GM12872 (cell line): ENCODE measurements around the gene HLA-DPB1.

Experiments
- TF ChIP-seq, protein P1 (sequence below): IDR thresholded peaks from 3 replicates; pipeline ENCODE4 v1.5.1; 2011; ENCODE audit warnings: low read depth, mild to moderate bottlenecking, low read length, moderate library complexity; ENCODE audit not compliant: insufficient read depth

The HLA-DPB1 gene

DNA sequence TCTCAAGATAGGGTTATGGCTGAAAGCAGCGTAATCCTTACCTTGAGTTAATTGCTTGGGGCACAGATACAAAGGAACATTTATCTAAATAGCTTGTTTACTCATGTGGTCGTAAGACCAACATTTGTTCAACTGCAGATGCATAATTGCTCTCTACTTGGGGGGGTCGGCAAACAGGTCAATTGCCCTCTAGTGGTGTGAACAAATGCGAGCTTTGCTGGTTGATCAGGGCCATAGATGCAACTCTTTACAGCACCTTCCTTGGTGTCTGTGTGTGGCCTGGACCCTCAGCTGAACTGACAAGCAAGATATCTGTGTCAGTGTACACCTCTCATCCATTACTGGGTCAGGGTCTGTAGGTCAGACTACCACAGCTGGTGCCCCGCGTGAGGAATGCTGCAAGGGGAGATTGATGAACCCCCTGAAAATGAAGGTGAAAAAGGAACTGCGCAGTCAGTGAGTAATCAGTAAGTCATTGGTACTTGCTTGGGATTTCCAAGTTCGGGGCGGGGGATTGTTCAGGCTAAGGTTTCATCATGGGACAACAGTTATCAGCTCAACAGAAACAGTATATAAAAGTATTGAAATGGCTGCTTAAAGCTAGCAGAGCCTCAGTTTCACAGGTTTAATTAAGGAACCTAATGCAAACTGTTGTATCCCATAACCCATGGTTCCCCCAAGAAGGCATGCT lies 26.3 kb upstream of the HLA-DPB1 start:
- TF ChIP-seq, protein P1, sequence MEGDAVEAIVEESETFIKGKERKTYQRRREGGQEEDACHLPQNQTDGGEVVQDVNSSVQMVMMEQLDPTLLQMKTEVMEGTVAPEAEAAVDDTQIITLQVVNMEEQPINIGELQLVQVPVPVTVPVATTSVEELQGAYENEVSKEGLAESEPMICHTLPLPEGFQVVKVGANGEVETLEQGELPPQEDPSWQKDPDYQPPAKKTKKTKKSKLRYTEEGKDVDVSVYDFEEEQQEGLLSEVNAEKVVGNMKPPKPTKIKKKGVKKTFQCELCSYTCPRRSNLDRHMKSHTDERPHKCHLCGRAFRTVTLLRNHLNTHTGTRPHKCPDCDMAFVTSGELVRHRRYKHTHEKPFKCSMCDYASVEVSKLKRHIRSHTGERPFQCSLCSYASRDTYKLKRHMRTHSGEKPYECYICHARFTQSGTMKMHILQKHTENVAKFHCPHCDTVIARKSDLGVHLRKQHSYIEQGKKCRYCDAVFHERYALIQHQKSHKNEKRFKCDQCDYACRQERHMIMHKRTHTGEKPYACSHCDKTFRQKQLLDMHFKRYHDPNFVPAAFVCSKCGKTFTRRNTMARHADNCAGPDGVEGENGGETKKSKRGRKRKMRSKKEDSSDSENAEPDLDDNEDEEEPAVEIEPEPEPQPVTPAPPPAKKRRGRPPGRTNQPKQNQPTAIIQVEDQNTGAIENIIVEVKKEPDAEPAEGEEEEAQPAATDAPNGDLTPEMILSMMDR = peak; percentile 70

DNA sequence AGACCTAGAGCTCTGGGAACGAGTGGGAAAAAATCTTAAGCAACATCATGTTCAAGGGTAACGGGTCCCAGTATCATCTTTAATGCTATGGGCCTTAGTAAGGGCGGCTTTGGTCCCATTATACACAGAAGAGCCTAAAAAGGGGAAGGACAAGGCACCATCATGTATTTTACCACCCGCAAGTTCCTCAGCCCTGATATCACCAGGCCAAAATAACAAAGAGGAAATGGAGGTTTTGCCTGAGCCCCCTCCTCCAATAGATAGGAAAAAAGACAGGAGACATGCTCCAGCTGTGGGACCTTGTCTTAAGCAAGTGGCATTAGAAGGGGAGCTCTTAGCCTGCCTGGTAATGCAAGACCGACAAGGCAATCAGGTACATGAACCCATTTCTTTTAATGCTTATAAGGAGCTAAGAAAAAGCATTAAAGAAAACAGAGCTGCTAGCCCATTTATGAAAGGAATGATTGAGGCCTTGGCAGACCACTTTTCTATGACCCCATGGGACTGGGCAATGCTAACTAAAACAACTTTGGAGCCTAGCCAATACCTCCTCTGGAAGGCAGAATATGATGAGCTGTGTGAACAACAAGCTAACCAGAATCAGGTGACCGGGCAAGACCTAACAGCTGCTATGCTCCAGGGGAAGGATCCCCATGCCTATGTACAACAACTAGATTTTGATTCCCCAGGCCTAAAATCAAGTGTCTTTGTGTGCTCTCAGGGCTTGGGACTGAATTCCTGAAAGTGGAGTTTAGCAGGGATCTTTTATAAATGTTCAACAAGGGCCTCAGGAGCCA lies 25.6 kb upstream of the HLA-DPB1 start:
- TF ChIP-seq, protein P1 = no peak

DNA sequence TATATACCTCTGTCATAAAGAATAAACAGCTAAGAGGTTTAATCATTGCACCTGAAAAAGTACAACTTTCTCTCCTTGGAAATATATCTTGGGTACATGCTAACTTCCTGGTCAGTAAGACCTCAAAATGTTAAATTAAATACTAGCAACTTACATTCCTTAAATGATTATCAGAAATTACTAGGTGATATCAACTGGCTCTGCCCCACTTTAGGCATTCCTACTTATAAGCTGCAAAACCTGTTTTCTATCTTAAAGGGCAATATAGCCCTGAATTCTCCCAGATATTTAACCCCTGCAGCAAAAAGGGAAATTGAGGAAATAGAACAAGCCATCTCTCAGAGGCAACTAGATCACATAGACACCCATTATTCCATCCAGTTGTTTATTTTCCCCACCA lies 23.2 kb upstream of the HLA-DPB1 start:
- TF ChIP-seq, protein P1 = no peak

DNA sequence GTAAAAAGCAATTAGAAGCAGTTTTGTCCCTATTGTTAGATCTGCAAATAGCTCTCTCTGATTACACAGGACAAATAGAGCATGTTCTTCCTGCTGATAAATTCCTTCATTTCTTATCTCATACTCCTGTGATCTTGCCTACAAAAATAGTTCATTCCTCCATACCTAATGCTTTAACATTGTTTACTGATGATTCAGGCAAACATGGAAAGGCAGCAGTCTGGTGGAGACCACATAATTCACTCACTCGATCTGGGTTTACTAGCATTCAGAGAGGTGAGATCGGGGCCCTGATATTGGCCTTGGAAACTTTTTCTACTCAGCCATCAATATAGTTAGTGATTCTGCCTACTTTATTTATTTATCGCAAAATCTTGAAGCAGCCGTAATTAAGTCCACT lies 22.6 kb upstream of the HLA-DPB1 start:
- TF ChIP-seq, protein P1 = no peak

GRCh38 chr6:33057222-33058150 lies 18.3 kb upstream of the HLA-DPB1 start:
- TF ChIP-seq, protein P1 = no peak

GRCh38 chr6:33061987-33062386 lies 13.8 kb upstream of the HLA-DPB1 start:
- TF ChIP-seq, protein P1 = no peak

- TF ChIP-seq, protein P1 = no peak
Measured at GRCh38 chr6:33064723-33065122, 11.1 kb upstream of the HLA-DPB1 start.
